HEK293 (cell line): ENCODE results near the gene PARP8.

Source experiments
- CTCF ChIA-PET: fragments of 350-600 bp; formaldehyde crosslinking; extraction: SDS; loops from one replicate; lab custom pipeline; 2021; ENCODE audit warnings: antibody characterized with exemption; lab: Yijun Ruan, JAX
- POLR2A ChIA-PET: fragments of 300-600 bp; formaldehyde crosslinking; extraction: SDS; loops from one replicate; lab custom pipeline; 2020; ENCODE audit warnings: antibody characterized with exemption, inconsistent platforms; lab: Yijun Ruan, JAX
- H3K27ac ChIP-seq: fragments of 200-500 bp; sonication (Bioruptor generic); 2 replicates; pipeline ENCODE4 v1.5.1; 2014; ENCODE audit warnings: low read depth, low read length, control low read depth, inconsistent platforms; ENCODE audit errors: extremely low read depth
- H3K36me3 ChIP-seq, 2 experiments: fragments of 200-500 bp in 1 of 2; sonication (Bioruptor generic) in 1 of 2; 1 replicate in 1 of 2; 2 replicates in 1 of 2; pipeline ENCODE4 v1.5.1; 2014 to 2017; ENCODE audit warnings: inconsistent platforms in 2 of 2, low read length in 2 of 2; ENCODE audit not compliant: control insufficient read depth in 2 of 2, insufficient read depth in 1 of 2
- H3K4me1 ChIP-seq: fragments of 200-500 bp; sonication (Bioruptor generic); 2 replicates; pipeline ENCODE4 v1.5.1; 2014; ENCODE audit warnings: mild to moderate bottlenecking, low read length, inconsistent platforms; ENCODE audit not compliant: control insufficient read depth, insufficient read depth
- H3K4me3 ChIP-seq: 2 replicates; pipeline ENCODE4 v1.5.1; 2011; ENCODE audit warnings: low read depth, mild to moderate bottlenecking, control low read depth, low read length, moderate library complexity
- H3K9me3 ChIP-seq: fragments of 200-500 bp; sonication (Bioruptor generic); 2 replicates; pipeline ENCODE4 v1.5.1; 2014; ENCODE audit warnings: low read depth, low read length, inconsistent platforms; ENCODE audit not compliant: control insufficient read depth, insufficient read depth
- FEZF1 ChIP-seq: fragments of 450-650 bp; formaldehyde crosslinking; IDR thresholded peaks from 2 replicates; pipeline ENCODE4 v1.5.1; 2016; ENCODE audit warnings: missing biosample characterization, missing genetic modification characterization
- GLIS1 ChIP-seq: fragments of 450-650 bp; formaldehyde crosslinking; IDR thresholded peaks from 2 replicates; pipeline ENCODE4 v1.5.1; 2016; ENCODE audit warnings: missing biosample characterization, missing genetic modification characterization
- YY2 ChIP-seq: fragments of 450-650 bp; formaldehyde crosslinking; IDR thresholded peaks from 2 replicates; pipeline ENCODE4 v1.5.1; 2016; ENCODE audit warnings: missing biosample characterization, missing genetic modification characterization
- ZBTB7A ChIP-seq: fragments of 450-650 bp; formaldehyde crosslinking; IDR thresholded peaks from 2 replicates; pipeline ENCODE4 v1.5.1; 2016; ENCODE audit warnings: low read depth, missing biosample characterization, missing genetic modification characterization
- ZFP37 ChIP-seq: fragments of 450-650 bp; formaldehyde crosslinking; IDR thresholded peaks from 2 replicates; pipeline ENCODE4 v1.5.1; 2016; ENCODE audit warnings: missing biosample characterization, missing genetic modification characterization
- ZNF16 ChIP-seq: fragments of 450-650 bp; formaldehyde crosslinking; IDR thresholded peaks from 2 replicates; pipeline ENCODE4 v1.5.1; 2016; ENCODE audit warnings: low read depth, missing biosample characterization, missing genetic modification characterization
- ZNF174 ChIP-seq: fragments of 450-650 bp; formaldehyde crosslinking; IDR thresholded peaks from 2 replicates; pipeline ENCODE4 v1.5.0; 2017; ENCODE audit warnings: missing biosample characterization, mild to moderate bottlenecking, missing genetic modification characterization
- ZNF214 ChIP-seq: fragments of 450-650 bp; formaldehyde crosslinking; IDR thresholded peaks from 2 replicates; pipeline ENCODE4 v1.5.1; 2017; ENCODE audit warnings: missing biosample characterization, mild to moderate bottlenecking, missing genetic modification characterization, borderline replicate concordance
- ZNF223 ChIP-seq: fragments of 450-650 bp; formaldehyde crosslinking; IDR thresholded peaks from 2 replicates; pipeline ENCODE4 v1.5.1; 2016; ENCODE audit warnings: missing biosample characterization, missing genetic modification characterization
- ZNF292 ChIP-seq: fragments of 450-650 bp; formaldehyde crosslinking; IDR thresholded peaks from 2 replicates; pipeline ENCODE4 v1.5.1; 2016; ENCODE audit warnings: low read depth, missing biosample characterization, missing genetic modification characterization, borderline replicate concordance
- ZNF37A ChIP-seq: fragments of 450-650 bp; IDR thresholded peaks from 2 replicates; pipeline ENCODE4 v1.5.1; 2018; ENCODE audit warnings: missing biosample characterization, missing genetic modification characterization
- ZNF600 ChIP-seq: fragments of 450-650 bp; formaldehyde crosslinking; IDR thresholded peaks from 2 replicates; pipeline ENCODE4 v1.5.1; 2016; ENCODE audit warnings: missing biosample characterization, missing genetic modification characterization
- ZNF626 ChIP-seq: fragments of 450-650 bp; sonication (Bioruptor Pico); formaldehyde crosslinking; IDR thresholded peaks from 2 replicates; pipeline ENCODE4 v1.5.1; 2018; ENCODE audit warnings: missing biosample characterization, missing genetic modification characterization, inconsistent platforms
- ZNF660 ChIP-seq: fragments of 450-650 bp; IDR thresholded peaks from 2 replicates; pipeline ENCODE4 v1.5.1; 2018; ENCODE audit warnings: missing biosample characterization, mild to moderate bottlenecking, missing genetic modification characterization
- ZNF837 ChIP-seq: fragments of 450-650 bp; formaldehyde crosslinking; IDR thresholded peaks from 2 replicates; pipeline ENCODE4 v1.5.1; 2016; ENCODE audit warnings: missing biosample characterization, missing genetic modification characterization
- ZSCAN23 ChIP-seq: fragments of 450-650 bp; formaldehyde crosslinking; IDR thresholded peaks from 2 replicates; pipeline ENCODE4 v1.5.1; 2016; ENCODE audit warnings: missing biosample characterization, missing genetic modification characterization
- TF ChIP-seq, protein P1 (sequence below): fragments of 450-650 bp; formaldehyde crosslinking; IDR thresholded peaks from 2 replicates; pipeline ENCODE4 v1.5.1; 2016; ENCODE audit warnings: missing biosample characterization, missing genetic modification characterization
- TF ChIP-seq, protein P2 (sequence below): fragments of 450-650 bp; formaldehyde crosslinking; IDR thresholded peaks from 2 replicates; pipeline ENCODE4 v1.5.1; 2017; ENCODE audit warnings: missing biosample characterization, missing genetic modification characterization
- TF ChIP-seq, protein P3 (sequence below): fragments of 450-650 bp; formaldehyde crosslinking; IDR thresholded peaks from 2 replicates; pipeline ENCODE4 v1.5.1; 2016; ENCODE audit warnings: missing biosample characterization, missing genetic modification characterization
- TF ChIP-seq, protein P4 (sequence below): fragments of 450-650 bp; formaldehyde crosslinking; IDR thresholded peaks from 2 replicates; pipeline ENCODE4 v1.5.1; 2016; ENCODE audit warnings: missing biosample characterization, missing genetic modification characterization
- TF ChIP-seq, protein P5 (sequence below): fragments of 450-650 bp; formaldehyde crosslinking; conservative IDR thresholded peaks from 2 replicates; pipeline ENCODE4 v1.5.1; 2016; ENCODE audit warnings: low read depth, missing biosample characterization, missing genetic modification characterization

The PARP8 gene

DNA sequence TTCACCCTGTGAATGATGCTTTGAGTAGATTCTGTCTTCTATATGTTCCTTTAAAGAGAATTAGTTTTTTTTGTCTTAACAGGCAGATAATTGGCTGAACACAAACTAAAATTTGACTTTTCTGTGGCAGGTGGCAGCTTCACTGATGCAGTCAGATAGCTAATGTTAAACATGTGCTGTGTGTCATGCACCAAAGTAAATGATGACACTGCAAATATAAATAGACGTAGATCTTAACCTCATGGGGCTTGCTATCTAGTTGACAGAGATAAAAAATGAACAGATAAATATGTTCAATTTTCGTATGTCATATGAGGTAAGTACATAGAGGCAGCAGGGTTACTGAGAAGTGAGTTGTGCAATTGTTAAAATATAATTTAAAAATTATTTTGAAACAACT is 82.7 kb downstream of the PARP8 start:
- CTCF ChIA-PET: interaction anchor here (0.6 to 0.7 kb wide), 3 partner anchors 9 to 146 kb away, joined by 3 read pairs; no protein-coding TSS in a partner anchor
- Histone ChIP-seq H3K4me1 (peaks cover 11% of the 10 kb centered on the region; the same call in 1 of the 2 replicates), H3K4me3 (no peak overlapping the region), H3K36me3 (no peaks in the 10 kb centered on the region), H3K27ac (no peak overlapping the region), H3K9me3 (no peaks in the 10 kb centered on the region)
- TF ChIP-seq GLIS1 (tag by site-specific recombination): no peak
- no peak for TF ChIP-seq ZSCAN23 (tag by site-specific recombination)
- TF ChIP-seq, protein P1, sequence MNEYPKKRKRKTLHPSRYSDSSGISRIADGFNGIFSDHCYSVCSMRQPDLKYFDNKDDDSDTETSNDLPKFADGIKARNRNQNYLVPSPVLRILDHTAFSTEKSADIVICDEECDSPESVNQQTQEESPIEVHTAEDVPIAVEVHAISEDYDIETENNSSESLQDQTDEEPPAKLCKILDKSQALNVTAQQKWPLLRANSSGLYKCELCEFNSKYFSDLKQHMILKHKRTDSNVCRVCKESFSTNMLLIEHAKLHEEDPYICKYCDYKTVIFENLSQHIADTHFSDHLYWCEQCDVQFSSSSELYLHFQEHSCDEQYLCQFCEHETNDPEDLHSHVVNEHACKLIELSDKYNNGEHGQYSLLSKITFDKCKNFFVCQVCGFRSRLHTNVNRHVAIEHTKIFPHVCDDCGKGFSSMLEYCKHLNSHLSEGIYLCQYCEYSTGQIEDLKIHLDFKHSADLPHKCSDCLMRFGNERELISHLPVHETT (tag by site-specific recombination): no peak
- TF ChIP-seq ZNF626: no peak
- no peak for TF ChIP-seq ZNF174
- TF ChIP-seq ZNF214 (tag by site-specific recombination): no peak
- no peak for TF ChIP-seq ZNF292
- TF ChIP-seq, protein P2, sequence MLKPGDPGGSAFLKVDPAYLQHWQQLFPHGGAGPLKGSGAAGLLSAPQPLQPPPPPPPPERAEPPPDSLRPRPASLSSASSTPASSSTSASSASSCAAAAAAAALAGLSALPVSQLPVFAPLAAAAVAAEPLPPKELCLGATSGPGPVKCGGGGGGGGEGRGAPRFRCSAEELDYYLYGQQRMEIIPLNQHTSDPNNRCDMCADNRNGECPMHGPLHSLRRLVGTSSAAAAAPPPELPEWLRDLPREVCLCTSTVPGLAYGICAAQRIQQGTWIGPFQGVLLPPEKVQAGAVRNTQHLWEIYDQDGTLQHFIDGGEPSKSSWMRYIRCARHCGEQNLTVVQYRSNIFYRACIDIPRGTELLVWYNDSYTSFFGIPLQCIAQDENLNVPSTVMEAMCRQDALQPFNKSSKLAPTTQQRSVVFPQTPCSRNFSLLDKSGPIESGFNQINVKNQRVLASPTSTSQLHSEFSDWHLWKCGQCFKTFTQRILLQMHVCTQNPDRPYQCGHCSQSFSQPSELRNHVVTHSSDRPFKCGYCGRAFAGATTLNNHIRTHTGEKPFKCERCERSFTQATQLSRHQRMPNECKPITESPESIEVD (tag by site-specific recombination): no peak
- TF ChIP-seq ZNF223: no peak
- TF ChIP-seq ZNF37A: no peak
- no peak for TF ChIP-seq YY2
- POLR2A ChIA-PET: no interaction called here

DNA sequence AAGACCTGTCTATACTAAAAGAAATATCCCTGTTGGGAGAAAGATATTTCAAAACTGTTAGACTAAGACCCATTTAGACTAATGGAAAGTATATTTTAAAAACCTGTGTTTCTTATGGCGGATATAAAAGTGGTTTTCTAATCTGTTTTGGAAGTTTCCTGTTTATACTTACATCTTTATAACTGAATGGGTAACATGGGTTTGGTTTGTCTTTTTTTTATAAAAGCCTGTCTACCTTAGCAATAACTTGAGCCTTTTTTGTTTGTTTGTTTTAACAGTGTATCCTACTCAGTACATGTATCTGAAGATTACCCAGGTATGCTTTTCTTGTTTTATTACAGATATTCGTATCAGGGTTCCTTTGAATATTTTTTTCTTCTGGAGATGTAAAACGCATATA is 83.4 kb downstream of the PARP8 start:
- ChIA-PET CTCF (interaction anchor here (1.2 kb wide), 1 partner anchor 12 kb away, joined by 3 read pairs; no protein-coding TSS in a partner anchor), POLR2A (no interaction called here)
- H3K4me3 ChIP-seq: no peak overlapping the region
- H3K27ac ChIP-seq: no peak overlapping the region
- no peaks in the 10 kb centered on the region for H3K36me3 ChIP-seq
- no peaks in the 10 kb centered on the region for H3K9me3 ChIP-seq
- TF ChIP-seq ZNF837 (tag by site-specific recombination) (no peak), FEZF1 (tag by site-specific recombination) (no peak)
- peaks cover 9% of the 10 kb centered on the region; the same call in 1 of the 2 replicates for H3K4me1 ChIP-seq

DNA sequence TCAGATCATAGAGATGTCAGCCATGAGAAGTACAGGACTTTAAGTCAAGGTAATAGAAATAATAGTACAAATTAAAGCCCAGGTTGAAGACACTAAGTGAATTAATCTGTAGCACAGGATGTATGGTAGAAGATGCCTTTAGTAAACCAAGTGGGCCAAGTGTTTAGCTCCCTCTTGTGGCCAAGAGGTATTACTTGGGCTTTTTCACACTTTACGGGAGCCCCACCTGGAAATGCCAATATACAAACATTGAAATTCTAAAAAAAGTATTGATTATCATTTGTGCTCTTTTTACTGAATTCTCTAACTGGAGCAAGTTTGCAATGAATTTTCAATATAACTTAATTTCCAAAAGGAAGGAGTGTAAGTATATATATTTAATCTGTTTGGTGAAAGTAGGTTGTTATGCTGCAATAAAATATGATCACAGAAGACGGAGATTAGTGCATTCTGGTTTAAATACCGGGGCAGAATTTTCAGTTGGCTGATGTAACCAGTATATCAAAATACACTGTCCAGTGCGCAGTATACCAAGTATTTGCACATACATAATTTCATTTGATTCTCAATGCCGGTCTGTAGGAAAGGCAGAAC is 84.7 kb downstream of the PARP8 start:
- CTCF ChIA-PET: interaction anchor here (0.6 to 2.1 kb wide), 12 partner anchors 8 to 185 kb away, joined by 3 to 13 read pairs (median 3); no protein-coding TSS in a partner anchor
- POLR2A ChIA-PET: no interaction called here
- H3K36me3 ChIP-seq: no peaks in the 10 kb centered on the region
- no peak overlapping the region for H3K27ac ChIP-seq
- H3K4me3 ChIP-seq: no peak overlapping the region
- no peaks in the 10 kb centered on the region for H3K4me1 ChIP-seq
- H3K9me3 ChIP-seq: no peaks in the 10 kb centered on the region
- TF ChIP-seq, protein P3, sequence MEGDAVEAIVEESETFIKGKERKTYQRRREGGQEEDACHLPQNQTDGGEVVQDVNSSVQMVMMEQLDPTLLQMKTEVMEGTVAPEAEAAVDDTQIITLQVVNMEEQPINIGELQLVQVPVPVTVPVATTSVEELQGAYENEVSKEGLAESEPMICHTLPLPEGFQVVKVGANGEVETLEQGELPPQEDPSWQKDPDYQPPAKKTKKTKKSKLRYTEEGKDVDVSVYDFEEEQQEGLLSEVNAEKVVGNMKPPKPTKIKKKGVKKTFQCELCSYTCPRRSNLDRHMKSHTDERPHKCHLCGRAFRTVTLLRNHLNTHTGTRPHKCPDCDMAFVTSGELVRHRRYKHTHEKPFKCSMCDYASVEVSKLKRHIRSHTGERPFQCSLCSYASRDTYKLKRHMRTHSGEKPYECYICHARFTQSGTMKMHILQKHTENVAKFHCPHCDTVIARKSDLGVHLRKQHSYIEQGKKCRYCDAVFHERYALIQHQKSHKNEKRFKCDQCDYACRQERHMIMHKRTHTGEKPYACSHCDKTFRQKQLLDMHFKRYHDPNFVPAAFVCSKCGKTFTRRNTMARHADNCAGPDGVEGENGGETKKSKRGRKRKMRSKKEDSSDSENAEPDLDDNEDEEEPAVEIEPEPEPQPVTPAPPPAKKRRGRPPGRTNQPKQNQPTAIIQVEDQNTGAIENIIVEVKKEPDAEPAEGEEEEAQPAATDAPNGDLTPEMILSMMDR (tag by site-specific recombination): peak; percentile 53; the same call in 1 of the 2 replicates
- TF ChIP-seq ZFP37 (tag by site-specific recombination) (0 out of 2 replicates have a peak, but pooled peaks have one; percentile 33), ZNF660 (peak; percentile 32; the same call in 1 of the 2 replicates), ZNF16 (tag by site-specific recombination) (no peak), ZNF600 (tag by site-specific recombination) (no peak), ZBTB7A (no peak)
- TF ChIP-seq, protein P4, sequence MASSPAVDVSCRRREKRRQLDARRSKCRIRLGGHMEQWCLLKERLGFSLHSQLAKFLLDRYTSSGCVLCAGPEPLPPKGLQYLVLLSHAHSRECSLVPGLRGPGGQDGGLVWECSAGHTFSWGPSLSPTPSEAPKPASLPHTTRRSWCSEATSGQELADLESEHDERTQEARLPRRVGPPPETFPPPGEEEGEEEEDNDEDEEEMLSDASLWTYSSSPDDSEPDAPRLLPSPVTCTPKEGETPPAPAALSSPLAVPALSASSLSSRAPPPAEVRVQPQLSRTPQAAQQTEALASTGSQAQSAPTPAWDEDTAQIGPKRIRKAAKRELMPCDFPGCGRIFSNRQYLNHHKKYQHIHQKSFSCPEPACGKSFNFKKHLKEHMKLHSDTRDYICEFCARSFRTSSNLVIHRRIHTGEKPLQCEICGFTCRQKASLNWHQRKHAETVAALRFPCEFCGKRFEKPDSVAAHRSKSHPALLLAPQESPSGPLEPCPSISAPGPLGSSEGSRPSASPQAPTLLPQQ (tag by site-specific recombination): 0 out of 2 replicates have a peak, but pooled peaks have one; percentile 28
- TF ChIP-seq, protein P5, sequence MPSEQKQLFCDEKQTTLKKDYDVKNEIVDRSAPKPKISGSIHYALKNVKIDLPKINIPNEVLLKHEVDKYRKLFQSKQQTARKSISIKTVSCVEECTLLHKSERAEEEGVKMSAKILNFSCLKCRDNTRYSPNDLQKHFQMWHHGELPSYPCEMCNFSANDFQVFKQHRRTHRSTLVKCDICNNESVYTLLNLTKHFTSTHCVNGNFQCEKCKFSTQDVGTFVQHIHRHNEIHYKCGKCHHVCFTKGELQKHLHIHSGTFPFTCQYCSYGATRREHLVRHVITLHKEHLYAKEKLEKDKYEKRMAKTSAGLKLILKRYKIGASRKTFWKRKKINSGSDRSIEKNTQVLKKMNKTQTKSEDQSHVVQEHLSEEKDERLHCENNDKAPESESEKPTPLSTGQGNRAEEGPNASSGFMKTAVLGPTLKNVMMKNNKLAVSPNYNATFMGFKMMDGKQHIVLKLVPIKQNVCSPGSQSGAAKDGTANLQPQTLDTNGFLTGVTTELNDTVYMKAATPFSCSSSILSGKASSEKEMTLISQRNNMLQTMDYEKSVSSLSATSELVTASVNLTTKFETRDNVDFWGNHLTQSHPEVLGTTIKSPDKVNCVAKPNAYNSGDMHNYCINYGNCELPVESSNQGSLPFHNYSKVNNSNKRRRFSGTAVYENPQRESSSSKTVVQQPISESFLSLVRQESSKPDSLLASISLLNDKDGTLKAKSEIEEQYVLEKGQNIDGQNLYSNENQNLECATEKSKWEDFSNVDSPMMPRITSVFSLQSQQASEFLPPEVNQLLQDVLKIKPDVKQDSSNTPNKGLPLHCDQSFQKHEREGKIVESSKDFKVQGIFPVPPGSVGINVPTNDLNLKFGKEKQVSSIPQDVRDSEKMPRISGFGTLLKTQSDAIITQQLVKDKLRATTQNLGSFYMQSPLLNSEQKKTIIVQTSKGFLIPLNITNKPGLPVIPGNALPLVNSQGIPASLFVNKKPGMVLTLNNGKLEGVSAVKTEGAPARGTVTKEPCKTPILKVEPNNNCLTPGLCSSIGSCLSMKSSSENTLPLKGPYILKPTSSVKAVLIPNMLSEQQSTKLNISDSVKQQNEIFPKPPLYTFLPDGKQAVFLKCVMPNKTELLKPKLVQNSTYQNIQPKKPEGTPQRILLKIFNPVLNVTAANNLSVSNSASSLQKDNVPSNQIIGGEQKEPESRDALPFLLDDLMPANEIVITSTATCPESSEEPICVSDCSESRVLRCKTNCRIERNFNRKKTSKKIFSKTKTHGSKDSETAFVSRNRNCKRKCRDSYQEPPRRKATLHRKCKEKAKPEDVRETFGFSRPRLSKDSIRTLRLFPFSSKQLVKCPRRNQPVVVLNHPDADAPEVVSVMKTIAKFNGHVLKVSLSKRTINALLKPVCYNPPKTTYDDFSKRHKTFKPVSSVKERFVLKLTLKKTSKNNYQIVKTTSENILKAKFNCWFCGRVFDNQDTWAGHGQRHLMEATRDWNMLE (tag by site-specific recombination): no peak
